GM12874 (cell line): ENCODE data around the gene SLC2A6.
A peak's percentile ranks its signal among the peaks of the same experiment; 100 is the strongest.

Experiments
- CTCF ChIP-seq: IDR thresholded peaks from 2 replicates; pipeline ENCODE4 v1.5.1; 2011; ENCODE audit warnings: low read depth, mild to moderate bottlenecking, control low read depth, low read length, moderate library complexity; ENCODE audit not compliant: insufficient read depth

Gene SLC2A6

DNA sequence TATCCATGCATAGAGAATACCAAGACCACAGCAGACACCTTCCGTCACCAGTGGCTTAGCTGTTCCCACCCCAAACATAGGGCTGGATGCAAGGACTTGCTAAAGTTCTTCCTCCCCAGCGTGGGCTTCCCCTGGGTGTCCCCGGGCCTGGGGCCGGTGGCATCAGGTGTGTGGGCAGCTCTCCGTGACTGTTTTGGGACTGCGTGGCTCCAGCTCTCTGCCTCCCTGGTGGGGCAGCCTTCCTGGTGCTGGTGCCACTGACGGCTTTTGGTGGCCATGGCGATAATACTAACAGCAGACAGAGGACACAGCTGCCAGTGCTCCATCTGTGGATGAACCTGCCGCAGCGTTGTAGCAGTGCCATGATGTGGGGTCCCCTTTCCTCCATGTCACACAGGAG is 14.3 kb downstream of the SLC2A6 start:
- no peak for TF ChIP-seq CTCF

DNA sequence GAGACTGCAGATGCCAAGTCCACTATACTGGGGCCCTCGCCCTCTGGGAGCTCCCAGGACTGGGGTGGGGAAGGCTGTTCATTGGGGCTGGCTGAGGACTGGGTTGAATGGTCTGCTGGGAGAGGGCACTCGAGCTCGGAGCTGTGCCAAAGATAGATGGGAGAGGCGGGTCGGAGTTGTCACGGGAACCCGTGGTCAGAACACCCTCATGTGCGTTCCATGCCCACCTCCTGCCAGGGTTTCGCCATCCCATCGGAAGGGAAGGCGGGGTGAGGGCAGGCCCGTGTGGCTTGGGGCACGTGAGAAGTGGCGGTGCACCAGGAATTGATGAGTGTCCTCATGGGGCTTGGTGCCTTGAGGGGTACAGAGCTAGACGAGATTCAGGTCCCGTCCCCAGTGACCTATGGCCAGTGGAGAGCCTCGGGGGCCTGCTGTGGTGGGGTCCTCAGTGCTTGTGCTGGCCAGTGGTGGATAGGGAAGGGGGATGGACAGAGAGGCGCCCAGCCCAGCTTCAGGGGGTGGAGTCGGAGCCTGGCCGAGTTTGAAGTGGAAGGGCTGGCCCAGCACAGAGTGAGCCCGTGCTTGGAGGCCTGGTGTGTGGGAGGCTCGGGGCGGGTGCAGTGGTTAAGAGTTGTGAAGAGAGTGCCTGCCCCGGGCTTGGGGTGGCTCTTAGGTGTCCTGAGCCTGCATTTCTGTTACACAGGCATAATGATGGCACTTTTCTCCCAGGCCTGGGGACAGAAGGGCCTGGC is 14.9 kb downstream of the SLC2A6 start:
- no peak for TF ChIP-seq CTCF

DNA sequence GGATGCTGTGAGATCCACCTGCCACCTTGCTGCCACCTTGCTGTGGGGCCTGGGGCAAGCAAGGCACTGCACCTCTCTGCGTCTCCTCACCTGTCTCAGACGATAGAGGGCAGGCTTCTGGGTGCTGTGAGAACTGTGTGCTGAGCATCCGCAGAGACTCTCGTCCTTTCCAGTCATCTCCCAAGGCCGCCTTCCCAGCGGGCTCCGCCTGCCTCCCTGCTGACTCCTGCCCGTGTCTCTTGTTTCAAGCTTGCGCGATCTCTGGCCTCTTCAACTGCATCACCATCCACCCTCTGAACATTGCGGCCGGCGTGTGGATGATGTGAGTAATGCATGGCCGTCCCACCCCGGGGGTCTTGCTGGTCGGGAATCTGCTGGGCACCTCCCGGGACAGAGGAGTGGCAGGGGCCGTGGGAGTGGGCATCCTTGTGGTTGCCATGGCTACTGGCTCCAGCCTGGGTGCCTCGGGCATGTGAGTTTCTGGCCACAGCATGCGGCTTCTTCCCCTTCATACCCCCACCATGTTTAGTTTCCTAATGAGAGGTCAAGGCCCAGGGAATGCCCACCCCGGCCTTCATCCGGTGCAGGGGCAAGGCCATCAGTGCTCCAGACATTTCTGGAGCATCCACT is 15.6 kb downstream of the SLC2A6 start:
- TF ChIP-seq CTCF = peak; percentile 25

DNA sequence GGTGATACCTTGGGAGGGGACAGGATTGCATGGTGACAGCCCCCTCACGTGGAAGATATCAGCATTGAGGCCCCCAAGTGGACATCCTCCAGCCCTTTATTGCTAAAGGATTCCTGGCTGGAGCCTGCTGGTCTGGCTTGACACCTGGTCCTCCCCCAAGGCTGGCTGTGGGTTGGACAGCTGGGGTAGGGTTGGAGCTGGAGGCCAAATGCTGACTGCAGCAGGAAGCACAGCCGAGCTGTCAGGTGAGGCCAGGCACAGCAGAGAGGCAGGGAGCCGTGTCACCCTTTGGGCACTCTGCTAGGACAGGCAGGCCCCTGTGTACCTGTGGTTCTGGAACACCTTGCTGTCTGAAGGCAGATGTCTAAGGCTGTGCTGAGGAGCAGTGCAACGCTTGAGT is 16.9 kb downstream of the SLC2A6 start:
- TF ChIP-seq CTCF = peak; percentile 17; the same call in 1 of the 2 replicates

DNA sequence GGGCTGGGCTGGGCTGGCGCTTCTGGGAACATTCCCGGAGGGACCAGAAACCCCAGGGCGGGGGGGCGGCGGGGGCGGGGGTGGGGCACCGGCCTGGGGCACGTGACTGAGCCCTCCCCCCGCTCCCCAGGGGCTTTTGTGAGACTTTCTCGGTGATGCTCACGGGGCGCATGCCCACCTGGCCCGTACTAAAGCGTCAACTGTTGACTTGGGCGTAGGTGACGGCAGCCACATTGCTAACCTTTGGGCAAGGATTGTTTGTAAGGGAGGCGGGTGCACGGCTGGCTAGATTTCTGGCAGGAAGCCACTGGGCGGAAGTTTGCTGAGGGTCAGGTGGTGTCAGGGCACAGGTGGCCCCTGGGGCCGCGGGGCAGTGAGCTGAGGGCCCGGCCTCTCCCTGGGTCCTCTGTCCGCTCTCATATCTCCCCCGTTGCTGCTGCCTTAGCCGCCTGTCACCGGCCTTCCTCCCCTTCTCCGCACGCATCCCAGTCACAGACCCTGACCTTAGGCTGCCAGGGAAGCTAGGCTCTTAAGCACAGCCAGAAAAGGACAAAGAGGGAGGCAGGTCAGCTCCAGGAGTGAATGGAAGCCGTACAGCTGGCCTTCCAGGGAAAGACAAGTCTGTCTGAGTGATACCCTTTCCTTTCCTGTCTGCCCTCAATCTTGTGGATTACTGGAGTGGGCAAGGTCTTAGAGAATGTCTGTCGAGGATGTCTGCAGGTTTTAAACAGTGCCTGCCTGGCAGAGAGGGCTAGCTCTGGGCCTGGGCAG is 18.3 kb downstream of the SLC2A6 start:
- no peak for TF ChIP-seq CTCF

DNA sequence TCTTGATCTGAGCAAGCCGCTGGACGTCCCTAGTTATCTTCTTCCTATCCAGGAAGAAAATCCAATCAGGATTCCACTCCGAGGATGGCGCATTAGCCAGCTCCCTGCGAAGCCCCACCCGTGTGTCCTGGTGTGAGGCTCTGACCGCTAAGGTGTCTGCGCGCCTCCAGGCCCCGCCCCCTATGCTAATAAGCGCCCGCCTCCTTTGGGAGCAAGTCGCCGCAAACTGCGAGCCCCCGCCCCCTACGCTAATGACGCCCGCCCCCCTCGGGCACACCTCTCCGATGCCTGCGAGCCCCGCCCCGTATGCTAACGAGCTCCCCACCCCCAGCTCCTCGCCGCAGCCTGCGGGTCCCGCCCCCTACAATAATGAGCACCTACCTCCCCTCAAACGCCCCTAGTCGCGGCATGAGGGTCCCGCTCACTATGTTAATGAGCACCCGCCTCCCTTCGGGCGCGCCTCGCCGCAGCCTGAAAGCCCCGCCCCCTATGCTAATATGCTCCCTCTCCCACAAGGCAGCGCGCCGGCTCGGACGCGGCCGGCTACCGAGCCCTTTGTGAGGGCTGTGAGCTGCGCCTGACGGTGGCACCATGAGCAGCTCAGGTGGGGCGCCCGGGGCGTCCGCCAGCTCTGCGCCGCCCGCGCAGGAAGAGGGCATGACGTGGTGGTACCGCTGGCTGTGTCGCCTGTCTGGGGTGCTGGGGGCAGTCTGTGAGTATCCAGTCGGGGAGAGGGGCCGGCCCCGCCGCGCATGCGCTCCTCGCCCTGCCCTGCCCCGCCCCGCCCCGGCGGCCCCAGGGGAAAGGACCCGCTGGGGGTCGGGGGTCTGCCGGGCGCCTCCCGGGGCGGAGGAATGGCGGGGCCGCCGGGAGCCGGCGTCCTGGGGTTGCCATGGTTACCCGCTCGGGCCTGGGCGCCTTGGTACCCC is 19.2 kb downstream of the SLC2A6 start, which contains the start of gene CACFD1:
TSS of gene CACFD1 (plus strand) at position 503 of the 929 bp plus-strand sequence. CDS start at position 592, 89 bp downstream.
- no peak for TF ChIP-seq CTCF
